Peyer's patch (tissue), 4 donors: ENCODE data around the gene ZNF106.

Experiments used
- POLR2A ChIP-seq, 2 donors: fragments of 450-650 bp; IDR thresholded peaks; one replicate each; pipeline ENCODE4 v1.5.1; 2017; ENCODE audit warnings: antibody characterized with exemption in 2 of 2, mild to moderate bottlenecking in 2 of 2, moderate library complexity in 2 of 2
- TF ChIP-seq, protein P1 (sequence below), 6 experiments: fragments of 450-650 bp in 4 of 6; fragments of 200-600 bp in 2 of 6; sonication (generic) in 1 of 6; IDR thresholded peaks; one replicate each; pipeline ENCODE4 v1.5.1; 2017 to 2019; ENCODE audit warnings: antibody characterized with exemption in 6 of 6, mild to moderate bottlenecking in 3 of 6, moderate library complexity in 1 of 6

- TF ChIP-seq, protein P1, sequence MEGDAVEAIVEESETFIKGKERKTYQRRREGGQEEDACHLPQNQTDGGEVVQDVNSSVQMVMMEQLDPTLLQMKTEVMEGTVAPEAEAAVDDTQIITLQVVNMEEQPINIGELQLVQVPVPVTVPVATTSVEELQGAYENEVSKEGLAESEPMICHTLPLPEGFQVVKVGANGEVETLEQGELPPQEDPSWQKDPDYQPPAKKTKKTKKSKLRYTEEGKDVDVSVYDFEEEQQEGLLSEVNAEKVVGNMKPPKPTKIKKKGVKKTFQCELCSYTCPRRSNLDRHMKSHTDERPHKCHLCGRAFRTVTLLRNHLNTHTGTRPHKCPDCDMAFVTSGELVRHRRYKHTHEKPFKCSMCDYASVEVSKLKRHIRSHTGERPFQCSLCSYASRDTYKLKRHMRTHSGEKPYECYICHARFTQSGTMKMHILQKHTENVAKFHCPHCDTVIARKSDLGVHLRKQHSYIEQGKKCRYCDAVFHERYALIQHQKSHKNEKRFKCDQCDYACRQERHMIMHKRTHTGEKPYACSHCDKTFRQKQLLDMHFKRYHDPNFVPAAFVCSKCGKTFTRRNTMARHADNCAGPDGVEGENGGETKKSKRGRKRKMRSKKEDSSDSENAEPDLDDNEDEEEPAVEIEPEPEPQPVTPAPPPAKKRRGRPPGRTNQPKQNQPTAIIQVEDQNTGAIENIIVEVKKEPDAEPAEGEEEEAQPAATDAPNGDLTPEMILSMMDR (IDR thresholded peaks at IDR 0.05) = no peak
- no peak for TF ChIP-seq POLR2A (IDR thresholded peaks at IDR 0.05)
Measured at GRCh38 chr15:42503825-42504224, 12.9 kb upstream of the ZNF106 start.
